Measurements from ENCODE around the gene SLC25A26. TPM values are rescaled to one million over a fixed set of nuclear protein-coding genes. Genes with fewer than 3 reads are reported as not detected.

The SLC25A26 gene
- polyA plus RNA-seq, 1 experiment, result 16.4 TPM

DNA sequence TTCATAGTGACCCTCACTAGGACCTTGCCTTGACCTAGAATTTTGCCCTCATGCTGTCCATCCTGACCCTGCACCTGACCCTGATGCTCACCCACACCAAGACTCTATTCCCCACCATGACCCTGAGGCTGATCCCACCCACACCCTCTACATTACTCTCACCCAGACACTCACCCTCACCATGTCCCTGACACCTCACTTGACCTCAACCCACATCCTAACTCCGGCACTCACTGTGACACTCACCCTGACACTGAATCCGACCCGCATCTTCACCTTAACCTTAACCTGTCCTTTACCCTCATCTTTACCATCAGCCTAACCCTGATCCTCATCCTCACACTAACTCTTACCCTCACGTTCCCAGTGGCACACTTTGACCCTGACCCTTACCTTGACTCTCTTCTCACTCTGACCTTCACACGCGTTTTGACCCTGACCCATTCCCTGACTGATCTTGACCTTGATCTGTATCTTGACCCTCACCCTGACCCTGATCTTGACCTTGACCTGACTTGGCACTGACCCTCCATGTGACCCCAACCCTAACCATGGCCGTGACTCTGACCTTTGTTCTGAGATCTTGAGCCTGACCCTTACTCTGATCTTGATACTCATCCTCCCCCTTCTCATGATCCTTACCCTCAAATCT is 22.2 kb upstream of the SLC25A26 start:
- H3K9me3 ChIP-seq (ENCODE audit: control insufficient read depth, insufficient read depth, low read length), result no peaks in the 10 kb centered on the region
- ChIA-PET POLR2A (no interaction called here), CTCF (no interaction called here)
- no peak overlapping the region for H3K4me3 ChIP-seq (ENCODE audit: low read depth, low read length)
- peaks cover 4% of the 10 kb centered on the region for H3K27me3 ChIP-seq (ENCODE audit: control insufficient read depth, insufficient read depth, low read length)
- TF ChIP-seq, protein P1, sequence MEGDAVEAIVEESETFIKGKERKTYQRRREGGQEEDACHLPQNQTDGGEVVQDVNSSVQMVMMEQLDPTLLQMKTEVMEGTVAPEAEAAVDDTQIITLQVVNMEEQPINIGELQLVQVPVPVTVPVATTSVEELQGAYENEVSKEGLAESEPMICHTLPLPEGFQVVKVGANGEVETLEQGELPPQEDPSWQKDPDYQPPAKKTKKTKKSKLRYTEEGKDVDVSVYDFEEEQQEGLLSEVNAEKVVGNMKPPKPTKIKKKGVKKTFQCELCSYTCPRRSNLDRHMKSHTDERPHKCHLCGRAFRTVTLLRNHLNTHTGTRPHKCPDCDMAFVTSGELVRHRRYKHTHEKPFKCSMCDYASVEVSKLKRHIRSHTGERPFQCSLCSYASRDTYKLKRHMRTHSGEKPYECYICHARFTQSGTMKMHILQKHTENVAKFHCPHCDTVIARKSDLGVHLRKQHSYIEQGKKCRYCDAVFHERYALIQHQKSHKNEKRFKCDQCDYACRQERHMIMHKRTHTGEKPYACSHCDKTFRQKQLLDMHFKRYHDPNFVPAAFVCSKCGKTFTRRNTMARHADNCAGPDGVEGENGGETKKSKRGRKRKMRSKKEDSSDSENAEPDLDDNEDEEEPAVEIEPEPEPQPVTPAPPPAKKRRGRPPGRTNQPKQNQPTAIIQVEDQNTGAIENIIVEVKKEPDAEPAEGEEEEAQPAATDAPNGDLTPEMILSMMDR (IDR thresholded peaks at IDR 0.05; ENCODE audit: low read depth, low read length), result no peak
- H3K27ac ChIP-seq (ENCODE audit: low read depth, low read length), result no peak overlapping the region
- no peak for DNase-seq (ENCODE audit: low read depth, low spot score)

DNA sequence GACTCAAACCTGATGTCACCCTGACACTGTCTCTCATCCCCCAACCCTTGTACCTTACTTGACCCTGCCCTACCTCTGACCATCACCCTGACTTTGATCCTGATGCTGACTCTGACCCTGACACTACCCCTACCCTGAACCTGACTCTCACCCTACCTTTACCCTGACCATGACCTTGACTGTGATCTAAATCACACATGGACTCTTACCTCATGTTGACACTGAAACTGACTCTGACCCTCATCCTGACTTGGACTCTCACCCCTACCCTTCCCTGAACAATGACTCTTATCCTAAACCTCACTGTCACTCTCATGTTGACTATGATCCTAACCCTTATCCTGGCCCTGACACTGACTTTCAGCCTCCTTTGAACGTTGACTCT is 21.7 kb upstream of the SLC25A26 start:
- TF ChIP-seq, protein P1 (IDR thresholded peaks at IDR 0.05; ENCODE audit: low read depth, low read length), result no peak
- DNase-seq (ENCODE audit: low read depth, low spot score), result no peak
- ChIA-PET CTCF (no interaction called here), POLR2A (no interaction called here)
- H3K4me3 ChIP-seq (ENCODE audit: low read depth, low read length), result no peak overlapping the region
- H3K27me3 ChIP-seq (ENCODE audit: control insufficient read depth, insufficient read depth, low read length), result peaks cover 7% of the 10 kb centered on the region
- H3K27ac ChIP-seq (ENCODE audit: low read depth, low read length), result no peak overlapping the region
- no peaks in the 10 kb centered on the region for H3K9me3 ChIP-seq (ENCODE audit: control insufficient read depth, insufficient read depth, low read length)

DNA sequence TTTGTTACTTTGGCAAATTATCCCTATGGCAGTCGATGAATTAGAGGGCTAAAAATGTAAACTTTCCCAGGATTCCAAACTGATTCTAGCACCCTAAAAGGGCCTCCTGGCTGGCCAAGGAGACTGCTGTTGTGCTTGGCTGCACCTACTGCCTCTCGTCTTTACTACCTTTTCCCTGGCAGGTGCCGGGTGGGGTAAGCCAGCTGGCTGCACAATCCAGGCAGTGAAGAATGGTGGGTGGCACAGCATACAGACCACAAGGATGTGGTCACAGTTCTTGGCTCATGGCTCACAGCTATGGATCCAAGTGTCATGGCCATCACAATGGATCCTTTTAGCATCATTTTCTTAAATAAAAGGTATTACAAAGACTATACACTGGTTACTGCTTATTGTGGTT is 20.7 kb upstream of the SLC25A26 start:
- ChIA-PET CTCF (interaction anchor here (0.6 kb wide), 1 partner anchor 414 kb away, joined by 4 read pairs; no protein-coding TSS in a partner anchor), POLR2A (no interaction called here)
- peaks cover 7% of the 10 kb centered on the region for H3K27me3 ChIP-seq (ENCODE audit: control insufficient read depth, insufficient read depth, low read length)
- TF ChIP-seq, protein P1 (IDR thresholded peaks at IDR 0.05; ENCODE audit: low read depth, low read length), result no peak
- no peak for DNase-seq (ENCODE audit: low read depth, low spot score)
- no peak overlapping the region for H3K27ac ChIP-seq (ENCODE audit: low read depth, low read length)
- H3K9me3 ChIP-seq (ENCODE audit: control insufficient read depth, insufficient read depth, low read length), result no peaks in the 10 kb centered on the region
- no peak overlapping the region for H3K4me3 ChIP-seq (ENCODE audit: low read depth, low read length)

DNA sequence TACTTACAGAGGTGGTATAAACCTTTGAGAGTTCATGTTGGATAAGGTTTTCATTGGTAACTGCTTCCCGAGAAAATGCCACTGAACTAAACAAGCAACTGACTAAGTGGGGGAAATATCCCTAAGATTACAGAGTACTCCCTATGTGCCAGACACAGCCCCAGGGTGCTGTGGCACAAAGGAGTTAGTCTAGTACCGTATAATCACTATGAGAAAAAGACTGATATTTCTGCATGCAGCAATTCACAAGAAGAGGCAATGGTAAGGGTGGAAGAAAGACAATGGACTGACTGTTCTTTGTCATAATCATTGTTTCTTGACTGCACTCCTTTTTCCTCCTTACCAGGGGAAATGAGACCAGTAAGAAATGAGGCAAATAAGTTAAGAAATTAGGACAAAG is 20.0 kb upstream of the SLC25A26 start:
- H3K9me3 ChIP-seq (ENCODE audit: control insufficient read depth, insufficient read depth, low read length), result no peaks in the 10 kb centered on the region
- ChIA-PET CTCF (no interaction called here), POLR2A (interaction anchor here (0.6 kb wide), 1 partner anchor 311 kb away, joined by 3 read pairs; no protein-coding TSS in a partner anchor)
- H3K27me3 ChIP-seq (ENCODE audit: control insufficient read depth, insufficient read depth, low read length), result peaks cover 7% of the 10 kb centered on the region
- no peak overlapping the region for H3K4me3 ChIP-seq (ENCODE audit: low read depth, low read length)
- no peak for DNase-seq (ENCODE audit: low read depth, low spot score)
- H3K27ac ChIP-seq (ENCODE audit: low read depth, low read length), result no peak overlapping the region
- TF ChIP-seq, protein P1 (IDR thresholded peaks at IDR 0.05; ENCODE audit: low read depth, low read length), result no peak

DNA sequence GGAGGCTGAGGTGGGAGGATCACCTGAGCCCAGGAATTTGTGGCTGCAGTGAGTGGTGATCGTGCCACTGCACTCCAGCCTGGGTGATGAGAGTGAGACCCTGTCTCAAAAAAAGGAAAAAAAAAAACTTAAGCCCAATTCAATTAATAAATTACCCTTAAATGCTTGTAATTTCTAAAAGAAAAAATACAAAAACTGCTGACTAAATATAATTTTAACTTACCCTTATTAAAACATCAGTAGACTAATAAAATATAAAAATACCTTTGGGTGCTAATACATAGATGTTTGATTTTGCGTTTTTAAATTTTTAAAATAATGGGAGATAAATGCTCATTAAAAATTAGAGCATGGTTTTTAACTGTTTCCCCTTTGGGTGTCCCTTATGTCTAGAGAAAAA is 17.5 kb upstream of the SLC25A26 start:
- ChIA-PET POLR2A (no interaction called here), CTCF (no interaction called here)
- DNase-seq (ENCODE audit: low read depth, low spot score), result no peak
- Histone ChIP-seq H3K27me3 (ENCODE audit: control insufficient read depth, insufficient read depth, low read length) (peaks cover 7% of the 10 kb centered on the region), H3K9me3 (ENCODE audit: control insufficient read depth, insufficient read depth, low read length) (no peaks in the 10 kb centered on the region), H3K4me3 (ENCODE audit: low read depth, low read length) (no peak overlapping the region), H3K27ac (ENCODE audit: low read depth, low read length) (no peak overlapping the region)
- TF ChIP-seq, protein P1 (IDR thresholded peaks at IDR 0.05; ENCODE audit: low read depth, low read length), result no peak
